Measurements from ENCODE around the gene POMGNT2. TPM values are rescaled to one million over a fixed set of nuclear protein-coding genes. Genes with fewer than 3 reads are reported as not detected.
"Not testable (repeated sequence)": the region's sequence is repeated elsewhere in the genome, so short reads cannot be mapped to it uniquely, and the experiment has no call there.

The POMGNT2 gene
- total RNA-seq, 1 donor from 2014 or later, result 20.0 TPM

DNA sequence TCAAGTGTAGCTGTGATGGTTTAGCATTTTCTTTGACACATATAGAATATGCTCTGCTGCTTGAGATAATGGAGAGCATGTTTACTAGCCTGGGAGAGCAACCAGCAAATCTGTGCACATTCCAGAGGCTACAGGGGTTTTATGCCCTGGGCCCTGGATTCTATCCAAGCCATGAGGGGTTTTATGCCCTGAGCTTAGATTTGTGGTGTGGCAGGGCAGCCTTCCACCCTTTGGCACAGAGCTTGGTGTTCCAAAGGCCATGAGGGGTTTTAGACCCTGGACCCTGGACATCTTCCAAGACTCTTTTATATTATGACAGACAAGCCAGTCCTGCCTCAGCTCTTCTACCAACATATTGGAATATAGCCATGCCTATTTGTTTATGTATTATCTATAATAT lies 60.8 kb downstream of the POMGNT2 start:
- DNase-seq (ENCODE audit: low spot score), result not testable (repeated sequence)

DNA sequence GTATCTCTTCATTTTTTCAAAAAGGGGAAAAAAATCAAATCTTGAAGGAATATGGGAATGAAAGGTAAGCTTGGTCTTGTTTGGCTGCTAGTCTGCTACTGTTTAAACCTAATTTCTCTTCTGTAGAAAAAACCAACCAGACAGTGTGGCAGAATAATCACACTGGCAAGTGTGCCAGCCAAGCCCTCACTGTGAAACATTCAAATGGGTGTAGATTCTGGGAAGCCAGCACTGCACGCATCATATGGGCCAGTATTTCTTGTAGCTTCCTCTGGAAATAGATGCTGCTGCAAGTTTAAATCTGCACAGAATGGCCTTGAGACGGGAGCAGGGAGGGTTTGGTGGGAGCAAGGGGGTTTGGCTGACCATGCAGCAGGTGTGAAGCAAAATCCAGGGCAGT lies 62.1 kb downstream of the POMGNT2 start:
- DNase-seq (ENCODE audit: low spot score), result no peak

DNA sequence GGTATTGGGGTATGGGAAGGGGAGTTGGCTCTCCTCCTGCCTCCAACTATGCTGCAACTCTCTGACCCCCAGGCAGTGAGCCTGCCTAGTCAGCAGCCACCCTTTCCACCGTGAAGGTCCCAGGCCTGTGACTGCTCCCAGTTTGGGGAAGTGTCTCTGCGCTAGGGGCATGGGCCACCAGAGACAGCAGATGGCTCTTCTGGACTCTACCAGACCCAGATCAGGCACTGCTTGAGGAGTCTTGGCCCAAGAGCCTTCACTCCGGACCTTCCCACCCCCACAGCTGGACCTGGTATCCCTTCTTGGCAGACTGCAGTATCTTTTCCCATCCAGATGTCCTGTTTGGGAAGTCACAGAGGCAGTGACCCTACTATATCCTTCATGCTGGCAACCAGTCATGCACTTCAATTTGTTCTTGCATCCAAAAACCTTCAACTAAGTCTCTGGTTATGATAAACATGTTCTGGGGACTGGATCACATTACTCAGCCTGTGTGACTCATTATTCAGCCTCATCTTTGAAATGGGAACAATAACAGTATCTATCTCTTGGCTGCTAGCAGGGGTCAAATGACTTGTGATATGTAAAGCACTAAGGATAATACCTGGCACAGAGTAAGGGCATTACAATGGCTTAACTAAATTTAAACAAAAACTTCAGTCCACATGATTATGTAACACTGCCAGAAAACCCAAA lies 62.7 kb downstream of the POMGNT2 start:
- no peak for DNase-seq (ENCODE audit: low spot score)

DNA sequence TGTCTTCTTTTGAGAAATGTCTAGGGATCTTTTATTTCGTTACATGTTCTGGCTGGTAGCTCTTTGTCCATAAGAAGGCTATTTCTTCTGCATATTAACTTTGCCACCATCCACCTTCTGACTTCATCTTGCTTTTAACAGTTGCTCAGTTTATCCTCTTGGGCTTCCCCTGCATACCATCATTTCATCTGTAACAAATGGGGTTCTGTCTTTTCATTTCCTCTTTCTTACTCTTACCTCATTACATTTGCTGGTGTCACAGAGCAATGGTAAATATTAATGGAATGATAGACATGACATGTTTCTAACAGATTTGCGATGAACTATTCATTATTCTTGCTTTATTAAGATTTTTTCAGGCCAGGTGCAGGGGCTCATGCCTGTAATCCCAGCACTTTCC lies 64.4 kb downstream of the POMGNT2 start:
- DNase-seq (ENCODE audit: low spot score), result no peak

DNA sequence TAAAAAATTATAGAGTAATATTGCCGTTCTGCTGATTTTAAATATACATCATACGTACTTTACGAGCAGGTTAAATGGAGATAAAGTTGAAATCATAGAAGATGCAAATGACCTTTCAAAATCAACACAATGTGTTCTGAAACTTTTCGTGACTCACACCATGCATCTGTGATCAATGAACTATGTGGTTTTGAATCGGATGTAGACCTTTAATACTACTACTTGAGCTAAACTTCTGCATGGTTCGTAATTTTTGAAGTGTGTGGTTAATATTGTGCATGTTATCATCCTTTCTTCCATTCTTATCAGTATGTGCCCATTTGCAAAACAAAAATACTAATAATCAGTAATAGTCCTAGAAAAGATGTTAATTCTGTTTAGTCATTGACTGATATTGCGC lies 67.9 kb downstream of the POMGNT2 start:
- no peak for DNase-seq (ENCODE audit: low spot score)

DNA sequence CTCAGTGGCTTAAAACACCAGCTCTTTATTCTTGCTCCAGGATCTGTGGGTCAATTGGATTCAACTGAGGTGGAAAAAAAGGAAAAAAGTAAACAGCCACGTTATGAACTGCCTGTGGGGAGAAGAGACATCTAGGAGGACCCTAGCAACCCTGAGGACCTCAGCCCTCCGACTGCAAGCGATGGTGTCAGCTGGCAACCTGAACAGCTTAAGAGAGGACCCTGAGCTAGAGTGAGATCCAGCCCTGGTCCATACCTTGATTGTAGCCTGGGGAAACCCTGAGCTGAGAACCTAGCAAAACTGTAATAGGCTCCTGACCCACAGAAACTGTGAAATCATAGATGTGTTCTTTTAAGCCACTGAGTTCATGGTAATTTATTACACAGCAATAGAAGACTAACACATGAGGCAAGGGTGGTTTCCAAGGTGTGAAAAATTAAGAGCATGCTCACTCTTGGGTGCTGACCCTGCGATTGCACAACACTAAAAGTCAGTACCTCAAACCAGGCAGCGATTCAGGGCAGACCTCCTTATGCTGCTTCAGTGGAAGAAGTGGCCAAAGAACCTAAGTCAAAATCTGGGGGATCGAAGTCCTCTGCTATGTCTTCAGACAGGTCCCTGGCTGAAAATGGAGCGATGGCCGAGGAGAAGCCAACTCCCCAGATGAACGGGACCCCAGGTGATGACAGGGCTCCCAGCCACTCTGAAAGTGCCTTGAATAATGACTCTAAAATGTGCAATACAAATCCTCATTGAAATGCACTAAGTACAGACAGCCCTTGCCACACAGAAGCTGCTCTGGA lies 69.1 kb downstream of the POMGNT2 start:
- no peak for DNase-seq (ENCODE audit: low spot score)

DNA sequence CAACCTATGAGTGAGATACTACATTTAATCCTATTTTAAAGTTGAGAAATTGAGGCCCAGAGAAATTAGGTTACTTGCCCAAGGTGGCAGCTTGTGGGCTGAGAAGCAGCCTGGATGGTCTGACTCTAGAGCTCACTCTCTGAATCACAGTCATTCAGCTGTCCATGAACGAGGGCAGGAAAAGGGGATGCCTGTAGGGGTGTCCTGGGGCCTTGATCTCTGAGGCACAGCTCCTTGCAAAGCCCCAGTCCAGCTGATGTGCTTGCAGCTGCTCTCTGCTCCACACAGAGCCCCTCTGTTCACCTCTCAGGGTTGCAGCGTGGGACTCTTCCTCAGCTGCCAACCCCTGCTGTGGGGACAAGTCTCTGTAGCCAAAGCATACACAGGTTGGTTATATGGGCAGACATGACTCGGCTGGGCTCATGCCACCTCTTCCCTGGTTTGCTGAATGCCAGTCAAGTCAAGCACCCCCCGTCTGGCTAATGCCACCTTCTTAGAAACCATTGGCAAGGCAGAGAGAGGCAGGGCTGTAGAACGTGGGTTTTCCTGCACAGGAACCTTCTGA lies 70.0 kb downstream of the POMGNT2 start:
- DNase-seq (ENCODE audit: low spot score), result no peak

DNA sequence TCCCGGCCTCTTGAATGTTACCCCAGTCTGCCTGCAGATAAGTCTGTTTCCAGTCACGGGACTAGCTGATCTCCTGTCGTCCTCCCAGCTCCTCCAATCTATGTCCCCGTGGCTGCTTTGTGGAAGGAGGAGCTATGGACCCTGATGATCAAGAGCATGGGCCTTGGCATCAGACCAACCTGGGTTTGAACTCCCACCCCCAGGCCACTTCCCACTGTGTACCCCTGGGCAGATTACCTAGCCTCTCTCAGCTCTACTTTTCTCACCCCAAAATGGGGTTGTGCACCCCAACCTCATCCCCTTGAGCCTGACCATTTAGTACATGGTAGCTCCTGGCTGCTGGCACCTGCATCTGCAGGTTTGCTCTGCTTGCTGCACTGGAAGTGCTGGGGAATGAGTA lies 71.0 kb downstream of the POMGNT2 start:
- no peak for DNase-seq (ENCODE audit: low spot score)

DNA sequence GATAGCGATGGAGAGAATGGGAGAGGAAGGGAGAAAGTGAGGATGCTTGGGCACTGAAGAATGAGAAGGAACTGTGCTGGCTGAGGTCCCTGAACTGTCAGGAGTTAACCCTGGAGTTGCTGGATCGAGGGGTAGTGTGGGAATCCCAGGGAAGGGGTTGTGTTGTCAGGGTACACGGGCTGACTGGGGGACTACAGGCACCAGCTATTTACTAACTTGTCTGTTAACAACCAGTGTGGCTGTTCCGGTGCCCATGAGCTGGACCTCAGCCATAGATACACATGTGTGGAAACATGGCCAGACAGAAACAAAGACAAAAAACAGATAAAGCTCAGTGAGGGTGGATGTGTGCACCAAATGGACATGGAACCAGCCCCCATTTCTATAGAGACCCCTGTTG lies 71.7 kb downstream of the POMGNT2 start:
- DNase-seq (ENCODE audit: low spot score), result no peak

DNA sequence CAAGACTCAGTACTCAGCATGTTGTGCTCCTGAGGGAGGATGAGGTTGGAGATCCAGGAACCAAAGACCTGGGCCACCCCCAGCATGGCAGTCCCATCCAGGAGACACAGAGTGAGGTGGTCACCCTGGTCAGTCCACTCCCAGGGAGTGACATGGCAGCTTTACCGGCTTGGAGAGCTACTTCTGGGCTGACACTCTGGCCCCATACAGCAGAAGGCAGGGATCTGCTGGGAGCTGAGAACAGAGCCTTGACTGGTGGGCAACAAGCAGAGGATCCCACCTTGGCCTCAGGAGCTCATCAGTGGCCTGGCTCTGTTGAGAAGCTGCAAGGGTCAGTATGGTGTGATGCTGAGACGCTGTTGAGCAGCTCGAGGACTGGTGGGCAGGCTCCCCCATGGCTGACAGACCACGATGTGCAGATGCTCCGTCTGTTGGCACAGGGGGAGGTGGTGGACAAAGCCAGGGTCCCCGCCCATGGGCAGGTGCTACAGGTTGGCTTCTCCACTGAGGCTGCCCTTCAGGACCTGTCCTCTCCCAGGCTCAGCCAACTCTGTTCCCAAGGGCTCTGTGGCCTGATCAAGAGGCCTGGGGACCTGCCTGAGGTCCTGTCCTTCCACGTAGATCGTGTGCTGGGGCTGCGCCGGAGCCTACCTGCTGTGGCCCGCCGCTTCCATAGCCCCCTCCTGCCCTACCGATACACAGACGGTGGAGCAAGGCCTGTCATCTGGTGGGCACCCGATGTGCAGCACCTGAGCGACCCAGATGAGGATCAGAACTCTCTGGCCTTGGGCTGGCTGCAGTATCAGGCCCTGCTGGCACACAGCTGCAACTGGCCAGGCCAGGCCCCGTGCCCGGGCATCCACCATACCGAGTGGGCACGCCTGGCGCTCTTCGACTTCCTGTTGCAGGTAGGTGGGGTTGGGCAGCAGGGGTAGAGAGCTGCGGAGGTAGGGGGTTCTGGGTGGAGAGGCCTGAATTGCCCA lies 72.9 kb downstream of the POMGNT2 start:
- no peak for DNase-seq (ENCODE audit: low spot score)

DNA sequence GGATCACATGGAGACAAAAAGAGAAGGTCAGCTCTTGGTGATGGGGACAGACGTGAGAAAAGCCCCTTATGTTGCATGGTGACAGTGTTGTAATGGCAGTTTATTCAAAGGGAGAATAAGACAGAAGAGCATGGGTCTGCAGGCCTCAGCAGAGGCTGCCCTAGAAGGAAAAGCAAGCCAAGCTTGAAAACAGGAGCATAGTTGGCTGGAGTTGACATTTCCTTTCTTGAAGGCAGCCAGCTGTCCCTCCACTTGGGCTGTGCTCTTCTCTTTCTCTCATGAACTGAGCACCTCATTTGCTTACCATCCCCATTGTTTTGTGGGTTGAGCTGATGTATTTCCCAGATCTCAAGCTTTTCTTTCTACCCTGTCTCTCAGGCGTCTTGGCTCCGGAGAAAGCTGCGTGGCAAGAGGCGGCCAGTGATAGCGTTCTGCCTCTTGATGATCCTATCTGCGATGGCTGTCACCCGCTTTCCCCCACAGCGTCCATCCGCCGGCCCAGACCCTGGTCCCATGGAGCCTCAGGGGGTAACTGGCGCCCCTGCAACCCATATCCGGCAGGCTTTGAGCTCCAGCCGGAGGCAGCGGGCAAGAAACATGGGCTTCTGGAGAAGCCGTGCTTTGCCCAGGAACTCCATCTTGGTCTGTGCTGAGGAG lies 73.9 kb downstream of the POMGNT2 start:
- no peak for DNase-seq (ENCODE audit: low spot score)

DNA sequence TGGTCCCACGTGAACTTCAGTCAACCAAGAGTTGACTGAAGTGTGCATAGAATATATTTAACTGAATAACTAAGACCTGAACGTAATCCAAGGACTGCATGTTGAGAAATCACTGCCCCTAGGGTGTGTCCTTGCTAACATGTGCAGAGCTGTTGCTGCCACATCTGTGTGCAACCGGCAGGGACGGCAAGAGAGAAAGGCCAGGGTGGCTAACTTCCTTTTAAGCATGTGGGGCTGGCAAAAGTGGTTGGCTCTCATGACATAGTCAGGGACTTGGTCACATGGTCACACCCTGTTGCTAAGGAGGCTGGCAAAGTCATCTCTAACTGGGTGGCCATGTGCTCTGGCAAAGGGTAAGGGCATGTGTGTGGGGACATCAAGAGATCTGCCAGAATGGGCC lies 74.4 kb downstream of the POMGNT2 start:
- DNase-seq (ENCODE audit: low spot score), result no peak

DNA sequence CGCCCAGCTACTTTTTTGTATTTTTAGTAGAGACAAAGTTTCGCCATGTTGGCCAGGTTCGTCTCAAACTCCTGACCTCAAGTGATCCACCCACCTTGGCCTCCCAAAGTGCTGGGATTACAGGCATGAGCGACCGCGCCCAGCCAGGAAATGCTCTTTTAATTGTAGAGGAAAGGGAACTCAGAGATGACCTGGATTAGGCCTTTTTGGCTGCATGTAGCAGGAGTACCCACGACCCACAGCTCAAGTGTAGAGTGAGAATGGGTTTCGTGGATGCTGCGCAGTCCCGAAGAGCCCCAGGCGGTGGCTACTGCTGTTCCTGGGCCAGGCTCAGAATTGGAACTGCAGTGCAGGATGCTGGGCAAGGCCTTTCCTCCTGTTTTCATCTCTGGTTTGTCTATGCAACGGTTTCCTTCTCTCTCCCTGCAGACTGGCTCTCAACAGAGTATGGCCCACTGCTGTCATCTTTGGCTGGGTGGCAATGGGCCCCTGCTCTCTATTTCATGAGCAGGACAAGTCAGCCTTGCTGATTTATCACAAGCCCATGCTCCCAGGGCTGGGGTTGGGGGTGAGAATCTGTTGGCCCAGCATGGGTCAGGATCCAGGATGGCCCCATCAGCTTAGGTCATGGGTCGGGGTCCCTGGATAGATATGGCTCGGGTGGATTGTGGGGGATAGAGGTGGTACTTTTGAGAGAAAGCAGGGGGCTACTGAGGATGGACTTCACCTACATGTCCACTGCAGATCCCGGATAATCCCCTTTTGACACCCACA lies 75.5 kb downstream of the POMGNT2 start:
- no peak for DNase-seq (ENCODE audit: low spot score)

Other genes with a start within 250 kb of the POMGNT2 start
- 2.6 TPM for gene CYP8B1, start 230.2 kb downstream of the POMGNT2 start, total RNA-seq (ENCODE audit: insufficient read depth, low replicate concordance)
- gene ZNF662, start 199.9 kb downstream of the POMGNT2 start, total RNA-seq (ENCODE audit: insufficient read depth, low replicate concordance), result 10.4 TPM
- 38.5 TPM for gene GASK1A, start 126.8 kb downstream of the POMGNT2 start, total RNA-seq (ENCODE audit: insufficient read depth, low replicate concordance)
- 27.4 TPM for gene SNRK, start 180.5 kb upstream of the POMGNT2 start, total RNA-seq (ENCODE audit: insufficient read depth, low replicate concordance)

Measured in umbilical cord (tissue), 2 donors.